Endodermal cell (in vitro differentiated cells): ENCODE measurements around the gene METAP1. TPM values are rescaled to one million over a fixed set of nuclear protein-coding genes. Genes with fewer than 3 reads are reported as not detected.

Experiments
- DNase-seq: peaks from one replicate; pipeline ENCODE4 v3.0.0-alpha.2; 2017
- H3K27ac ChIP-seq: 2 replicates; pipeline ENCODE4 v1.5.1; 2013; ENCODE audit warnings: mild to moderate bottlenecking, low read depth, low read length, moderate library complexity
- H3K27me3 ChIP-seq: 2 replicates; pipeline ENCODE4 v1.6.1; 2013; ENCODE audit warnings: mild to moderate bottlenecking, low read length, moderate library complexity; ENCODE audit not compliant: insufficient read depth, control insufficient read depth, poor library complexity, severe bottlenecking
- H3K36me3 ChIP-seq: 2 replicates; pipeline ENCODE4 v1.7.0; 2013; ENCODE audit warnings: mild to moderate bottlenecking, low read length, moderate library complexity; ENCODE audit not compliant: control insufficient read depth, insufficient read depth
- H3K4me1 ChIP-seq: one replicate; pipeline ENCODE4 v1.7.0; 2013; ENCODE audit warnings: low read length; ENCODE audit not compliant: control insufficient read depth, insufficient read depth
- H3K4me3 ChIP-seq: 2 replicates; pipeline ENCODE4 v1.5.1; 2013; ENCODE audit warnings: mild to moderate bottlenecking, low read length, moderate library complexity
- H3K9ac ChIP-seq: 2 replicates; pipeline ENCODE4 v1.6.1; 2013; ENCODE audit warnings: mild to moderate bottlenecking, low read length, moderate library complexity; ENCODE audit not compliant: poor library complexity, severe bottlenecking; ENCODE audit errors: extremely low read depth
- H3K9me3 ChIP-seq: 2 replicates; pipeline ENCODE4 v1.6.1; 2013; ENCODE audit warnings: mild to moderate bottlenecking, low read length, moderate library complexity; ENCODE audit not compliant: control insufficient read depth
- H3K27ac Mint-ChIP-seq: 2 replicates; pipeline ENCODE4 v1.8.0; 2020; ENCODE audit warnings: mixed read lengths
- H3K27me3 Mint-ChIP-seq: 2 replicates; pipeline ENCODE4 v1.8.0; 2021; ENCODE audit warnings: mild to moderate bottlenecking, mixed read lengths; ENCODE audit not compliant: insufficient read depth
- H3K36me3 Mint-ChIP-seq: 2 replicates; pipeline ENCODE4 v1.8.0; 2020; ENCODE audit warnings: low read depth, mixed read lengths
- H3K4me1 Mint-ChIP-seq: 2 replicates; pipeline ENCODE4 v1.8.0; 2020; ENCODE audit warnings: mixed read lengths
- H3K4me3 Mint-ChIP-seq: 2 replicates; pipeline ENCODE4 v1.8.0; 2020; ENCODE audit warnings: mild to moderate bottlenecking, moderate library complexity, mixed read lengths
- H3K9me3 Mint-ChIP-seq: 2 replicates; pipeline ENCODE4 v1.8.0; 2020; ENCODE audit warnings: mild to moderate bottlenecking, mixed read lengths
- CTCF ChIP-seq: fragments of 200-600 bp; sonication (generic); conservative IDR thresholded peaks from 2 replicates; pipeline ENCODE4 v1.5.0; 2021; ENCODE audit warnings: antibody characterized with exemption, mild to moderate bottlenecking
- WGBS, 2 experiments: methylation state at CpG; one replicate each; pipeline versions ENCODE4 v1.1.5 to v1.1.7; 2013; ENCODE audit warnings: missing lambda C conversion rate in 2 of 2, mixed read lengths in 1 of 2; ENCODE audit not compliant: insufficient coverage in 1 of 2, insufficient read length in 1 of 2; 5-methylcytosine and 5-hydroxymethylcytosine counted together
- total RNA-seq, 2 donors: library from RNA; stranded (reverse); fragmentation: NEBNext Ultra II Directional in 1 of 2; extraction: Animal tissue kit (Norgen Biotek cat#: 25700) in 1 of 2; gene quantifications; 2 replicates in 1 of 2; 3 replicates in 1 of 2; pipeline ENCODE4 v1.2.1, GENCODE V29; 2021

METAP1 gene
- total RNA-seq, 2 donors from 2014 or later: 51.0 to 53.0 TPM

- Mint-ChIP-seq H3K27me3 (no peaks in the 10 kb centered on the region), H3K27ac (no peak overlapping the region), H3K4me1 (no peaks in the 10 kb centered on the region), H3K9me3 (no peaks in the 10 kb centered on the region), H3K36me3 (no peaks in the 10 kb centered on the region), H3K4me3 (no peak overlapping the region)
- 81 to 94% methylated on average over 3 of the region's 3 CpGs for WGBS, 2 experiments
- Histone ChIP-seq H3K9me3 (no peaks in the 10 kb centered on the region), H3K27ac (no peak overlapping the region), H3K4me1 (no peaks in the 10 kb centered on the region), H3K36me3 (no peaks in the 10 kb centered on the region), H3K4me3 (no peak overlapping the region), H3K9ac (no peak overlapping the region), H3K27me3 (no peaks in the 10 kb centered on the region)
- no peak for DNase-seq
- no peak for TF ChIP-seq CTCF
Observed at GRCh38 chr4:98966926-98967325, 28.6 kb upstream of the METAP1 start.

- Histone ChIP-seq H3K4me1 (no peaks in the 10 kb centered on the region), H3K27ac (no peak overlapping the region), H3K36me3 (no peaks in the 10 kb centered on the region), H3K9ac (no peak overlapping the region), H3K9me3 (no peaks in the 10 kb centered on the region), H3K4me3 (no peak overlapping the region), H3K27me3 (no peaks in the 10 kb centered on the region)
- DNase-seq: no peak
- Mint-ChIP-seq H3K9me3 (no peaks in the 10 kb centered on the region), H3K36me3 (no peaks in the 10 kb centered on the region), H3K4me3 (no peak overlapping the region), H3K27ac (no peak overlapping the region), H3K27me3 (no peaks in the 10 kb centered on the region), H3K4me1 (no peaks in the 10 kb centered on the region)
- TF ChIP-seq CTCF: no peak
- WGBS, 2 experiments: 84 to 89% methylated on average over 3 of the region's 3 CpGs
Observed at GRCh38 chr4:98967786-98968329, 27.7 kb upstream of the METAP1 start.

- H3K9me3 ChIP-seq: no peaks in the 10 kb centered on the region
- no peaks in the 10 kb centered on the region for H3K36me3 ChIP-seq
- no peak for TF ChIP-seq CTCF
- H3K9ac ChIP-seq: no peak overlapping the region
- no peak overlapping the region for H3K4me3 Mint-ChIP-seq
- no peaks in the 10 kb centered on the region for H3K27me3 ChIP-seq
- no peak overlapping the region for H3K4me3 ChIP-seq
- 94% methylated on average over 1 of the region's 1 CpG; no CpG with 5 or more reads in 1 of the 2 experiments for WGBS, 2 experiments
- H3K9me3 Mint-ChIP-seq: no peaks in the 10 kb centered on the region
- no peak for DNase-seq
- no peak overlapping the region for H3K27ac ChIP-seq
- no peaks in the 10 kb centered on the region for H3K4me1 Mint-ChIP-seq
- H3K4me1 ChIP-seq: no peaks in the 10 kb centered on the region
- no peaks in the 10 kb centered on the region for H3K27me3 Mint-ChIP-seq
- no peaks in the 10 kb centered on the region for H3K36me3 Mint-ChIP-seq
- H3K27ac Mint-ChIP-seq: no peak overlapping the region
Observed at GRCh38 chr4:98969878-98970785, 25.4 kb upstream of the METAP1 start.
